Epithelial cell of esophagus (primary cell): ENCODE measurements around the gene REEP5.

Source experiments
- DNase-seq: peaks from one replicate; pipeline ENCODE4 v3.0.0; 2010; ENCODE audit warnings: low read depth
- H3K4me3 ChIP-seq: 2 replicates; pipeline ENCODE4 v1.5.1; 2011; ENCODE audit warnings: mild to moderate bottlenecking, low read length, control low read depth
- TF ChIP-seq, protein P1 (sequence below): IDR thresholded peaks from 2 replicates; pipeline ENCODE4 v1.5.1; 2011; ENCODE audit warnings: low read depth, mild to moderate bottlenecking, low read length, control low read depth, inconsistent platforms; ENCODE audit not compliant: insufficient read depth; ENCODE audit errors: missing control alignments

Gene REEP5

DNA sequence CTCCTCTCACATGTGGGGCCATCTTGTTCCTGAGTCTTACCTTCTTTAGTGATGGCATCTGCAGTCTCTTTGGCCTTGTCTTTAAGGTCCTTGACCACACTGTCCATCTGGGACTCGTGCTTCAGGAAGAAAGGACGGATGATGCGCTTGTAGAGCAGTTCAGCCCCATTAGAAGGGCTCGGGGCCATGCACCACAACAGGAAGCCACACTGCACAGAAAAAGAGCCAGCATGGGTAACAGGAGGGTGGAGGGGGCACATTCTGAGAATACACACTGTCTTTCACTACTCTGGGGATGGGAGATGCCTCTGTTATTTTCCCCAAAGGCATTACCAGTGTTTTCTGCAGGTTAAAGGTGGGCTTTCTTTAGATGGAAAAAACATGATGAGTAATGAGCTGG, 35.1 kb downstream of the REEP5 start:
- TF ChIP-seq, protein P1, sequence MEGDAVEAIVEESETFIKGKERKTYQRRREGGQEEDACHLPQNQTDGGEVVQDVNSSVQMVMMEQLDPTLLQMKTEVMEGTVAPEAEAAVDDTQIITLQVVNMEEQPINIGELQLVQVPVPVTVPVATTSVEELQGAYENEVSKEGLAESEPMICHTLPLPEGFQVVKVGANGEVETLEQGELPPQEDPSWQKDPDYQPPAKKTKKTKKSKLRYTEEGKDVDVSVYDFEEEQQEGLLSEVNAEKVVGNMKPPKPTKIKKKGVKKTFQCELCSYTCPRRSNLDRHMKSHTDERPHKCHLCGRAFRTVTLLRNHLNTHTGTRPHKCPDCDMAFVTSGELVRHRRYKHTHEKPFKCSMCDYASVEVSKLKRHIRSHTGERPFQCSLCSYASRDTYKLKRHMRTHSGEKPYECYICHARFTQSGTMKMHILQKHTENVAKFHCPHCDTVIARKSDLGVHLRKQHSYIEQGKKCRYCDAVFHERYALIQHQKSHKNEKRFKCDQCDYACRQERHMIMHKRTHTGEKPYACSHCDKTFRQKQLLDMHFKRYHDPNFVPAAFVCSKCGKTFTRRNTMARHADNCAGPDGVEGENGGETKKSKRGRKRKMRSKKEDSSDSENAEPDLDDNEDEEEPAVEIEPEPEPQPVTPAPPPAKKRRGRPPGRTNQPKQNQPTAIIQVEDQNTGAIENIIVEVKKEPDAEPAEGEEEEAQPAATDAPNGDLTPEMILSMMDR, result no peak
- no peak for DNase-seq
- no peak overlapping the region for H3K4me3 ChIP-seq

DNA sequence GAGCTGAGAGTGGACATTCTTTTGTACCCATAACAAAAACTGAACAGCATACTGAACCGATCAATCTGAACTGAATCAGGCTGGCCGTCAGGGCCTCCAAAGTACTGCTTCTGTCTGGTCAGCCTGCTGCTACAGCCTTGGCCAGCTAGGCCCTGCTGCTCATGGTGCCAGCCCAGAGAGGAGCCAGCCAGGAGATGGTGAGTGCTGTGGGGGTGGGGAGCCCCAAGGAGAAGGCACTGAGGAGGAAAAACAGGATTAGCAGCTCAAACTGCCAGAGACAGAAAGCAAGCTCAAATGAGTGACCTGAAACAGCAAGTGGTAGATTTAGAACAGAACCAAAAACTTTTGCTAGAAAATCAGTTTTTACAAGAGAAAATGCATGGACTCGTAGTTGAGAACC, 37.0 kb downstream of the REEP5 start:
- peak; percentile 24 for DNase-seq
- no peak overlapping the region for H3K4me3 ChIP-seq
- TF ChIP-seq, protein P1, result no peak

DNA sequence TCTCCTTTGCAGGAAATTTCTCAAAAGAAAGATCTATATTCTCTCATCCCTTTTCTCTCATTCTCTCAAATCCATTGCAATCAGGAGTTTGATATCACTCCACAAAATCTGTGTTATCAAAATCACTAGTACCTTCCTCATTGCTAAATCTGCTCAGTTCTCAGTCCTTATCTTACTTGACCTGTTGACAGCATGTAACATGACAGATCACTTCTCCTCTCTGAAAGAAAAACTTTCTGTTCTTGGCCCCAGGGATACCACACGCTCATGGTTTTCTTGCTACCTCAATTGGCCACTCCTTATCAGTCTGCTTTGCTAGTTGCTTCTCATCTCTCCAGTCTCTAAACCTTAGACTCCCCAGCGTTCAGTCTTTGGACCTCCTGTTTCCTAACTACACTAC, 38.8 kb downstream of the REEP5 start:
- DNase-seq, result no peak
- no peak overlapping the region for H3K4me3 ChIP-seq
- TF ChIP-seq, protein P1, result no peak

DNA sequence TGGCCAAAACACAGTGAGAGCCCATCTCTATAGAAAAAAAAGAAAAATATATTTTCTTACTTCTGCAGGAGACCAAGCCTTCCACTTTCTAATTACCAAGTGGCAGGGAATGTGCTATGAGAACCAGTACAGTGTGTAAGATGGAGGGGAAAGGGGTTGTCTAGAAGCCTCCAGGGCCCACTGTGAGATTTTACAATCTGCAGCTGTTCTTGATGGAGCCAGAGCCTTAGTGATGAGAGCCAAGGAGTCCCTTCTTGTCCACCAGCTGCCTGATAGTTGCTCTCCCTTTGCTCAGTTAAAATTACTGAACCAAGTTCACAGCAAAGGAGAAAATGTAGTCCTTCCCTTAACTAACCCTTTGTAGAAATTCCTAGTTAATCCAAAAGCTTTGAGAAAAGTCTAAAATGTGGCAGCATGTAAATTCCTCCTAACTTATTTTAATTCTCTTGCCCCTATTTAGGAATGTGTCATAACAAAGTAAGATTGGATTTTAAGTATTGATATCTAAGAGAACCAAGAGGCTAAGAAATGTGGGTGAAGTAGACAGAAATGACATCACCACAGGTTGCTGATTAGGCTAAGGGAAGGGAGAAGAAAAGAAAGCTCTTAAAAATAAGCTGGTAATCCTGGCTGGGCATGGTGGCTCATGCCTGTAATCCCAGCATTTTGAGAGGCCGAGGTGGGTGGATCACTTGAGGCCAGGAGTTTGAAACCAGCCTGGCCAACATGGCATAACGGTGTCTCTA, 41.6 kb downstream of the REEP5 start:
- no peak for DNase-seq
- TF ChIP-seq, protein P1, result no peak
- H3K4me3 ChIP-seq, result no peak overlapping the region

DNA sequence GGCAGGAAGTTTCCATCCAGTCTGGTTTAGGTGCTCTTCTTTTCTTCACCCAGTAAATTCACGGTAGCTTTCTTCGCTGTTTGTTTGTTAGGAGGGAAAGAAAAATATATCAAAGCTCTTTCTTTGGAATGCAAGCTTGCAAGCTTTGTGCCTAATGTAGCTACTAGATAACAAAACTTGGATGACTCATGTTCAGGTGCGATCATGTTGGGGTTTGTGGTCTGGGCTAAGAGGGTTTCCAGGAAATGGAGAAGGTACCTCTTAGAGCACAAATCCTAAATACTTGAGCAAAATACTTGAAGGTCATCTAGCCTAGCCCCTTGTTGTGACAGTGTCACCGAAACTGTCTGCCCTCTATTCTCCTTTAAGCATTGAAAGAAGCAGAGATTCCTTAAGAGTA, 43.3 kb downstream of the REEP5 start:
- no peak overlapping the region for H3K4me3 ChIP-seq
- DNase-seq, result peak; percentile 78

DNA sequence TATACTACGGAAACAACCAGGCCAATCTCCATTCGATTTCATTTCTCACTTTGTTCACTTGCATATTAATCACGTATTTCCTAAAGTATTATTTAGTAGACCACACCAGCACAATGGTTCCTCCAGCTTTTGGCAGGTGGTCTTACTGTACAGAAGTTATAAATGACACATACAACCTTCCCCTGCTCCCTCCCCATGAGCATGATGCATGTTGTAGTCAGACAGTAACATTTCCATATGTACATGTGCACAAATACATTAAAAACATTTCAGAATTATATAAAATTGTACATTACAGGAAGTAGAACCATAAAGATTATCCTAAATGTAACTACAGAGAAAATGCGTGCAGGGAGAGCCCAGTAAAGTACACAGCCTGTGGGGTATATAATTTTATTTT, 43.9 kb downstream of the REEP5 start:
- no peak for DNase-seq
- TF ChIP-seq, protein P1, result no peak
- no peak overlapping the region for H3K4me3 ChIP-seq

More for the DNA sequence above, 43.3 kb downstream of the REEP5 start:
- TF ChIP-seq, protein P1, result no peak

DNA sequence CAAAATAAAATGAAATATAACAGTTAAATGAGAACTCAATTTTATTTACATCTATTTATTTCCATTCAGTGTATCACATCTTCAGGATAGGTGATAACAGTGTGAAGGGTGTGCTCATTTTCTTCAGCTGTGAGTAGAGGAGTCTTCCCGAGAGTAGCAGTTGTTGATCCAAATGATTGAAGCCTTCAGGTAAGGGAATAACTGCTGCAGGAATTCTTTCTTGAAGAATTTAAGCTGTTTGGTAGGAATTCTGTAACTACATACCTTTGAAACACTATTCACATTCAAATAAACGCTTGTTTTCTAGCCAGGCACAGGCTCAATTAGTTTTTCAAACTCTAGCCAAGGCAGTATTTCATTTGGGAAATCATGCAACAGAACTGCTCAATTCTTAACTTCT, 45.7 kb downstream of the REEP5 start:
- no peak for DNase-seq
- TF ChIP-seq, protein P1, result no peak
- no peak overlapping the region for H3K4me3 ChIP-seq
